PFSK-1 (cell line): Measurements from ENCODE around the gene JPH3.

ENCODE experiments used
- FOXP2 ChIP-seq: optimal IDR thresholded peaks from 2 replicates; pipeline ENCODE3; 2011; ENCODE audit warnings: borderline replicate concordance, control low read depth, inconsistent platforms; ENCODE audit not compliant: insufficient read depth; ENCODE audit errors: extremely low read length, extremely low read depth
- POLR2AphosphoS5 ChIP-seq: IDR thresholded peaks from 2 replicates; pipeline ENCODE4 v1.6.1; 2012; ENCODE audit warnings: low read depth, mild to moderate bottlenecking, control low read depth, low read length, moderate library complexity
- TAF1 ChIP-seq: IDR thresholded peaks from 2 replicates; pipeline ENCODE4 v1.6.1; 2012; ENCODE audit warnings: low read length, control low read depth, borderline replicate concordance; ENCODE audit not compliant: insufficient read depth
- TF ChIP-seq, protein P1 (sequence below), 2 experiments: IDR thresholded peaks; 2 replicates each; pipeline versions ENCODE4 v1.6.1 to v1.8.0; 2011 to 2012; ENCODE audit warnings: low read depth in 2 of 2, low read length in 2 of 2, control low read depth in 1 of 2, inconsistent platforms in 1 of 2, mild to moderate bottlenecking in 1 of 2, moderate library complexity in 1 of 2; ENCODE audit not compliant: insufficient read depth in 1 of 2

DNA sequence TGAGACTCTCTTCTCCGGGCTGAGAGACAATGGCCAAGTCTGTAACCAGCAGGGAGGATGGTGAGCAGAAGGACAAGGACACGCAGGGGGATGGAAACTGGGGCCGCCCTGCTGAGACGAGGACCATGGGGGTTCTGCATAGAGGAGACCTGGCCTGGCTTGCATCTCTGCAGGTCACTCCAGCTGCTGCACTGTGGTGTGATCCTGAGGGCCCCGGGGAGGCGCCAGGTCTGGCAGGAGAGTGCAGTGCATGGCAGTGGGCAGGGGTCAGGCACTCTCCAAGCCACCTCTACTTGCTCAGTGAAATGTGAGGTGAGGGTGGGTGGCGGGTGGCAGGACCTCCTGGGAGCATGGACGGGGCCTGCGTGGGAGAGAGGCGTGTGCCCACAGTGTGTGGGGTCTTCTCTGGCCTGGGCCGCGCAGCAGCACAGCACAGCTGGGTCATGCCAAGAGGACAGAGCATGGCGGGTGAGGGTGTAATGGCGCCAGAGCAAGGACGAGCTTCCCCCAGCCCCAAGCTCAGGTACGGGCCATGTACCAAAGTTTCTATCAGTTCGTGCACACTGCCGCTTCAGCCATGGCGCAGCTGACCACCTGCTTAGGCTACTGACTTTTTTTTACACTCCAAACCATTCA, 120.4 kb downstream of the JPH3 start:
- TF ChIP-seq POLR2AphosphoS5 (no peak), TAF1 (no peak), FOXP2 (no peak)
- TF ChIP-seq, protein P1, sequence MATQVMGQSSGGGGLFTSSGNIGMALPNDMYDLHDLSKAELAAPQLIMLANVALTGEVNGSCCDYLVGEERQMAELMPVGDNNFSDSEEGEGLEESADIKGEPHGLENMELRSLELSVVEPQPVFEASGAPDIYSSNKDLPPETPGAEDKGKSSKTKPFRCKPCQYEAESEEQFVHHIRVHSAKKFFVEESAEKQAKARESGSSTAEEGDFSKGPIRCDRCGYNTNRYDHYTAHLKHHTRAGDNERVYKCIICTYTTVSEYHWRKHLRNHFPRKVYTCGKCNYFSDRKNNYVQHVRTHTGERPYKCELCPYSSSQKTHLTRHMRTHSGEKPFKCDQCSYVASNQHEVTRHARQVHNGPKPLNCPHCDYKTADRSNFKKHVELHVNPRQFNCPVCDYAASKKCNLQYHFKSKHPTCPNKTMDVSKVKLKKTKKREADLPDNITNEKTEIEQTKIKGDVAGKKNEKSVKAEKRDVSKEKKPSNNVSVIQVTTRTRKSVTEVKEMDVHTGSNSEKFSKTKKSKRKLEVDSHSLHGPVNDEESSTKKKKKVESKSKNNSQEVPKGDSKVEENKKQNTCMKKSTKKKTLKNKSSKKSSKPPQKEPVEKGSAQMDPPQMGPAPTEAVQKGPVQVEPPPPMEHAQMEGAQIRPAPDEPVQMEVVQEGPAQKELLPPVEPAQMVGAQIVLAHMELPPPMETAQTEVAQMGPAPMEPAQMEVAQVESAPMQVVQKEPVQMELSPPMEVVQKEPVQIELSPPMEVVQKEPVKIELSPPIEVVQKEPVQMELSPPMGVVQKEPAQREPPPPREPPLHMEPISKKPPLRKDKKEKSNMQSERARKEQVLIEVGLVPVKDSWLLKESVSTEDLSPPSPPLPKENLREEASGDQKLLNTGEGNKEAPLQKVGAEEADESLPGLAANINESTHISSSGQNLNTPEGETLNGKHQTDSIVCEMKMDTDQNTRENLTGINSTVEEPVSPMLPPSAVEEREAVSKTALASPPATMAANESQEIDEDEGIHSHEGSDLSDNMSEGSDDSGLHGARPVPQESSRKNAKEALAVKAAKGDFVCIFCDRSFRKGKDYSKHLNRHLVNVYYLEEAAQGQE (IDR thresholded peaks at IDR 0.05; ENCODE audit: insufficient read depth in 1 of 2, low read depth in 2 of 2, low read length in 2 of 2), result no peak
